ENCODE data around the gene TNFAIP3.

- TF ChIP-seq CTCF (IDR thresholded peaks at IDR 0.05) (peak in 1 of 5 experiments; percentile 11), POLR2A (IDR thresholded peaks at IDR 0.05) (no peak), EP300 (IDR thresholded peaks at IDR 0.05) (no peak)
Measured at GRCh38 chr6:137921823-137922222, 54.8 kb downstream of the TNFAIP3 start.

All from tibial nerve (tissue), 4 donors.